ENCODE data around the gene NIPAL1.

Gene NIPAL1

DNA sequence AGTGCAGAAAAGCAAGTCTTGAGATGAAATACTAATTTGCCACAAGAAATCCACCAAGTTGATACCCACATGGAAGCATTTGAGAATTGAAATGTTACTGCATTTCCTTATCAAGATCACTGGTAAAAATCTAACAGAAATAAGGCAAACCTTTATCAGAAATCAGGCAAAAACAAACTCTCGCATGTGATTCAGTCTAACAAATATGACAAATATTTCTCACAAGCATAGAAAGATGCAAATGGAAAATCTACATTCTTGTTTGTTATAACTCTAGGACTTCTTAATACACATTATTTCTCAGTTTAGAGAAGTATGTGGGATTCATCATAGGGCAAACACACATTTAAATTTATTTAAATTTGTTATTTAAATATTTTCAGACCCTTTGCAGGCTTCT is 64.6 kb downstream of the NIPAL1 start:
- Histone ChIP-seq H3K4me3 (ENCODE audit: extremely low read depth, insufficient read depth, low read length, poor library complexity, severe bottlenecking) (no peak overlapping the region), H3K4me1 (ENCODE audit: control insufficient read depth, insufficient read depth, low read length, poor library complexity, severe bottlenecking) (peaks cover 28% of the 10 kb centered on the region), H3K9me3 (ENCODE audit: control insufficient read depth, low read length) (no peaks in the 10 kb centered on the region), H3K27ac (ENCODE audit: low read depth, low read length, severe bottlenecking) (no peak overlapping the region), H3K36me3 (ENCODE audit: control insufficient read depth, insufficient read depth, low read length) (no peaks in the 10 kb centered on the region)
- WGBS, 2 experiments (ENCODE audit: insufficient coverage in 2 of 2), result no CpG with 5 or more reads among the region's 1 CpG

DNA sequence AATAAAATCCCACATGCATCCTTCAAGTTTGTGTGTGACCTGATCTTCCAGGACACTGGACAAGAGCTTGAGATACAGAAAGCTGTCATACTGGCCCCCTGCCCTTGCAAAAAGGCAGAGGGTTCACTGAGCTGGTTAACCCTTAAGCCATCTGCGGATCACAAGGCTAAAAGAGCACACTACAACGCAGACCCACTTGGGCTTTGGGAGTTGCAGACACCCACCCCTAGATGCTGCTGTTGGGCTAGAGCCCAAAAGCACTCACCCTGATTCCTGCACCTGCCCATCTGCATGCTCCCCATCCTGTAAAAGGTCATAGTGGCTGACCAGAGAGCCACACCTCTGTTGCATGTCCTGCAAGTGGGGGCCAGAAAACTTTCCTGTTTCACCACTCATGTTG is 66.4 kb downstream of the NIPAL1 start:
- H3K27ac ChIP-seq (ENCODE audit: low read depth, low read length, severe bottlenecking), result no peak overlapping the region
- H3K4me1 ChIP-seq (ENCODE audit: control insufficient read depth, insufficient read depth, low read length, poor library complexity, severe bottlenecking), result peaks cover 28% of the 10 kb centered on the region
- no peaks in the 10 kb centered on the region for H3K9me3 ChIP-seq (ENCODE audit: control insufficient read depth, low read length)
- H3K36me3 ChIP-seq (ENCODE audit: control insufficient read depth, insufficient read depth, low read length), result no peaks in the 10 kb centered on the region
- no peak overlapping the region for H3K4me3 ChIP-seq (ENCODE audit: extremely low read depth, insufficient read depth, low read length, poor library complexity, severe bottlenecking)
- 69 to 86% methylated on average over 2 of the region's 2 CpGs for WGBS, 2 experiments (ENCODE audit: insufficient coverage in 2 of 2)

DNA sequence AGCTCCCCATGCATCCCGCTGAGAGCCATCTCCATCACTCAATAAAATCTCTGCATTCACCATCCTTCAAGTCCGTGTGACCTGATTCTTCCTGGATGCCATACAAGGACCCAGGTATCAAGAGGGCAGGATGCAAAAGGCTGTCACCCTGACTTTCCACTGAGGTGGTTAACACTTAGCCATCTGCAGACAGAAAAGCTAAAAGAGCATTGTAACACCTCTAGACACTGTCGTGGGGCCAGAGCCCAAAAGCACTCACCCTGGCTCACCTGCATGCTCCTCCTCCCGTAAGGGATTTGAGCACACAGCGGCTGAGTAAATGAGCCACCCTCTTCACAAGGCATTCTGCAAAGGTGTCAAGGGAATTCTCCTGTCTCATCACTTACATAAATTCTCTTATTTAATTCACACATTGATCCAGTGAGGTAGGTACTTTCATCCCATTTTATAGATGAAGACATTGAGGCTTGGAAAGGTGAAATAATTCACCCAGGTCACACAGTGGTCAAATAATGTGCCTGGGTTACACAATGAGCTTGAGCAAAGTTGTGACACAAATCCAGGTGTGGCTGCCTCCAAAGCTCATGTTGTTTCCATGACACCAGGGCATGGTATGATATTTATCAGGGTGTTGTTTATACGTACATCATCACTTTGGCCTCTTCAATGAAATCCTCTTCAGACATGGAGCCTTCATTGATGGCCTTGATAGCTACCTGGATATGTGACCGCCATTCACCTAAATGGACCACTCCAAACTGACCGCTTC is 69.4 kb downstream of the NIPAL1 start:
- peaks cover 7% of the 10 kb centered on the region for H3K4me1 ChIP-seq (ENCODE audit: control insufficient read depth, insufficient read depth, low read length, poor library complexity, severe bottlenecking)
- no peaks in the 10 kb centered on the region for H3K9me3 ChIP-seq (ENCODE audit: control insufficient read depth, low read length)
- WGBS, 2 experiments (ENCODE audit: insufficient coverage in 2 of 2), result 62 to 63% methylated on average over 6 of the region's 8 CpGs
- no peak overlapping the region for H3K4me3 ChIP-seq (ENCODE audit: extremely low read depth, insufficient read depth, low read length, poor library complexity, severe bottlenecking)
- no peaks in the 10 kb centered on the region for H3K36me3 ChIP-seq (ENCODE audit: control insufficient read depth, insufficient read depth, low read length)
- no peak overlapping the region for H3K27ac ChIP-seq (ENCODE audit: low read depth, low read length, severe bottlenecking)
